Esophagus squamous epithelium (tissue), 5 donors: ENCODE measurements around the gene ANP32A. TPM values are rescaled to one million over a fixed set of nuclear protein-coding genes. Genes with fewer than 3 reads are reported as not detected.

ENCODE experiments used
- DNase-seq: peaks from one replicate; lab custom pipeline; 2025; lab: John Stamatoyannopoulos, UW
- H3K27ac ChIP-seq, 4 donors: fragments of 200-600 bp; sonication (generic); one replicate each; pipeline ENCODE4 v1.5.1; 2016 to 2019; ENCODE audit warnings: mild to moderate bottlenecking in 1 of 4
- H3K27me3 ChIP-seq, 4 donors: fragments of 200-600 bp; sonication (generic); 1 replicate in 3 of 4; 2 replicates in 1 of 4; pipeline versions ENCODE4 v1.5.1 to v1.6.0; 2017 to 2021; ENCODE audit warnings: antibody characterized with exemption in 1 of 4
- H3K36me3 ChIP-seq, 3 donors: fragments of 200-600 bp; sonication (generic); one replicate each; pipeline ENCODE4 v1.5.1; 2016 to 2019
- H3K4me1 ChIP-seq, 3 donors: fragments of 200-600 bp; sonication (generic); one replicate each; pipeline ENCODE4 v1.5.1; 2017 to 2019
- H3K4me3 ChIP-seq, 4 donors: fragments of 200-600 bp; sonication (generic); 1 replicate in 3 of 4; 2 replicates in 1 of 4; pipeline ENCODE4 v1.5.1; 2016 to 2019; ENCODE audit warnings: mild to moderate bottlenecking in 2 of 4, moderate library complexity in 1 of 4
- H3K9me3 ChIP-seq, 3 donors: fragments of 200-600 bp; sonication (generic); one replicate each; pipeline ENCODE4 v1.5.1; 2016 to 2019
- CTCF ChIP-seq, 6 experiments: fragments of 450-650 bp in 4 of 6; fragments of 200-600 bp in 2 of 6; sonication (generic) in 2 of 6; IDR thresholded peaks; one replicate each; pipeline ENCODE4 v1.5.1; 2016 to 2019; ENCODE audit warnings: antibody characterized with exemption in 6 of 6, mild to moderate bottlenecking in 4 of 6, moderate library complexity in 4 of 6
- POLR2A ChIP-seq, 4 donors: fragments of 450-650 bp; IDR thresholded peaks; one replicate each; pipeline ENCODE4 v1.6.1; 2017; ENCODE audit warnings: antibody characterized with exemption in 4 of 4, mild to moderate bottlenecking in 4 of 4, moderate library complexity in 3 of 4
- WGBS, 2 donors: methylation state at CpG; one replicate each; pipeline ENCODE4 v1.1.5; 2018; 5-methylcytosine and 5-hydroxymethylcytosine counted together
- intact Hi-C: fragments of 100-400 bp; cut with DNase I; formaldehyde crosslinking; loops from one replicate; pipeline ENCODE4 v1.15.0; 2022
- total RNA-seq, 4 donors: library from RNA; depleted of rRNA; stranded (reverse); fragments of >200 nt; gene quantifications; one replicate each; pipeline ENCODE4 v1.1.0, GENCODE V29; 2016
- donor health status: DM: yes; HTN: yes; CAD: no.

ANP32A gene
- total RNA-seq, 4 donors from 2014 or later, result 40.1 to 71.5 (median 43.8) TPM

- 60% methylated on average over 1 of the region's 1 CpG; no CpG with 5 or more reads in 1 of the 2 donors for WGBS, 2 donors
- no peak for DNase-seq
- H3K36me3 ChIP-seq, result peaks cover 0 to 35% (median 3%) of the 10 kb centered on the region in 3 donors
- H3K27me3 ChIP-seq, result no peaks in the 10 kb centered on the region
- no peaks in the 10 kb centered on the region for H3K9me3 ChIP-seq
- peak overlapping the region in 2 of 4 donors; percentile 35 to 45 for H3K27ac ChIP-seq
- intact Hi-C loops, result loop anchor here (5.0 to 10.0 kb wide), 2 partner anchors 33 to 86 kb away; partner anchors contain the start of gene ANP32A
- H3K4me3 ChIP-seq, result no peak overlapping the region
- TF ChIP-seq POLR2A (IDR thresholded peaks at IDR 0.05), result no peak
- TF ChIP-seq CTCF (IDR thresholded peaks at IDR 0.05), result no peak
- H3K4me1 ChIP-seq, result peaks cover 57 to 91% (median 63%) of the 10 kb centered on the region in 3 donors
Measured at GRCh38 chr15:68789091-68789490, 31.6 kb downstream of the ANP32A start.

GRCh38 chr15:68788264-68788624, 32.5 kb downstream of the ANP32A start:
- no peak for DNase-seq
- TF ChIP-seq POLR2A (IDR thresholded peaks at IDR 0.05) (no peak), CTCF (IDR thresholded peaks at IDR 0.05) (no peak)
- intact Hi-C loops, result loop anchor here (5.0 to 10.0 kb wide), 2 partner anchors 34 to 87 kb away; partner anchors contain the start of gene ANP32A
- WGBS, 2 donors, result 86 to 91% methylated on average over 3 to 6 of the region's 8 CpGs
- Histone ChIP-seq H3K36me3 (peaks cover 0 to 44% (median 3%) of the 10 kb centered on the region in 3 donors), H3K27me3 (no peaks in the 10 kb centered on the region), H3K4me1 (peaks cover 49 to 83% (median 55%) of the 10 kb centered on the region in 3 donors), H3K9me3 (no peaks in the 10 kb centered on the region), H3K4me3 (no peak overlapping the region), H3K27ac (peak overlapping the region; percentile 32 to 77 (median 54))

- Histone ChIP-seq H3K27me3 (no peaks in the 10 kb centered on the region), H3K27ac (peak overlapping the region; percentile 32 to 77 (median 54)), H3K4me1 (peaks cover 45 to 78% (median 50%) of the 10 kb centered on the region in 3 donors), H3K4me3 (no peak overlapping the region), H3K36me3 (peaks cover 3 to 49% (median 4%) of the 10 kb centered on the region in 3 donors), H3K9me3 (no peaks in the 10 kb centered on the region)
- intact Hi-C loops, result loop anchor here (5.0 to 10.0 kb wide), 2 partner anchors 35 to 87 kb away; partner anchors contain the start of gene ANP32A
- WGBS, 2 donors, result 31 to 57% methylated on average over 12 to 16 of the region's 17 CpGs
- TF ChIP-seq CTCF (IDR thresholded peaks at IDR 0.05) (no peak), POLR2A (IDR thresholded peaks at IDR 0.05) (no peak)
- DNase-seq, result no peak
Measured at GRCh38 chr15:68787609-68788263, 33.0 kb downstream of the ANP32A start.

- DNase-seq, result no peak
- no peak overlapping the region for H3K27ac ChIP-seq
- no peaks in the 10 kb centered on the region for H3K27me3 ChIP-seq
- H3K9me3 ChIP-seq, result no peaks in the 10 kb centered on the region
- TF ChIP-seq CTCF (IDR thresholded peaks at IDR 0.05), result no peak
- no peak for TF ChIP-seq POLR2A (IDR thresholded peaks at IDR 0.05)
- H3K4me1 ChIP-seq, result peaks cover 37 to 68% (median 40%) of the 10 kb centered on the region in 3 donors
- no peak overlapping the region for H3K4me3 ChIP-seq
- H3K36me3 ChIP-seq, result peaks cover 3 to 59% (median 9%) of the 10 kb centered on the region in 3 donors
- WGBS, 2 donors, result 73 to 92% methylated on average over 2 to 5 of the region's 5 CpGs
- intact Hi-C loops, result loop anchor here (5.0 to 10.0 kb wide), 2 partner anchors 36 to 88 kb away; partner anchors contain the start of gene ANP32A
Measured at GRCh38 chr15:68786753-68787152, 33.9 kb downstream of the ANP32A start.

GRCh38 chr15:68785541-68785940, 35.2 kb downstream of the ANP32A start:
- TF ChIP-seq CTCF (IDR thresholded peaks at IDR 0.05) (no peak), POLR2A (IDR thresholded peaks at IDR 0.05) (no peak)
- 39 to 51% methylated on average over 4 to 5 of the region's 5 CpGs for WGBS, 2 donors
- H3K27ac ChIP-seq, result no peak overlapping the region
- H3K36me3 ChIP-seq, result peaks cover 3 to 71% (median 9%) of the 10 kb centered on the region in 3 donors
- H3K9me3 ChIP-seq, result no peaks in the 10 kb centered on the region
- H3K27me3 ChIP-seq, result no peaks in the 10 kb centered on the region
- H3K4me1 ChIP-seq, result peaks cover 26 to 56% (median 30%) of the 10 kb centered on the region in 3 donors
- no peak overlapping the region for H3K4me3 ChIP-seq
- DNase-seq, result no peak
- intact Hi-C loops, result loop anchor here (5.0 to 10.0 kb wide), 2 partner anchors 37 to 89 kb away; partner anchors contain the start of gene ANP32A
